Measurements from ENCODE around the gene NQO1.

Gene NQO1

GRCh38 chr16:69703638-69704037, 22.7 kb downstream of the NQO1 start:
- DNase-seq: no peak

- no peak for DNase-seq
Measured at GRCh38 chr16:69701866-69702265, 24.5 kb downstream of the NQO1 start.

GRCh38 chr16:69701452-69701851, 24.9 kb downstream of the NQO1 start:
- DNase-seq: no peak

GRCh38 chr16:69699915-69700314, 26.4 kb downstream of the NQO1 start:
- no peak for DNase-seq

DNA sequence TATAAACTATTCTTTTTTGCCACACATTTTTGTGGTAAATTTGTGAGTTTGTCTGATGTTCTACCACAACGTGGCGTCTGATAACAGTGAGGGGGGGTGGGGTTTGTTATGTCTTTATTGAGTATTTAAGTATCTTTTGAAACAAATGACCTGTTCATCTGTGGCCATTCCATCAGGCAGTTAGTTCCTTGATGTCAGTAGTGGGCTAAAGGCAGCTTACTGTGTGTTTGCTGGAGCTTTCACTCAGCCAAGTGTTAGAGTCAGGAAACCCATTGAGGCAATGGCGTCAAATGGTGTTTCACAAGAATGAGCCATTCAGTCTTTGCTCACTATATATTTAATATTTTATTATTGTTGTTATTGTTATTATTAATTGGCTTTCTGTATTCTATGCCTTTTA, 28.0 kb downstream of the NQO1 start:
- DNase-seq: peak; percentile 41

DNA sequence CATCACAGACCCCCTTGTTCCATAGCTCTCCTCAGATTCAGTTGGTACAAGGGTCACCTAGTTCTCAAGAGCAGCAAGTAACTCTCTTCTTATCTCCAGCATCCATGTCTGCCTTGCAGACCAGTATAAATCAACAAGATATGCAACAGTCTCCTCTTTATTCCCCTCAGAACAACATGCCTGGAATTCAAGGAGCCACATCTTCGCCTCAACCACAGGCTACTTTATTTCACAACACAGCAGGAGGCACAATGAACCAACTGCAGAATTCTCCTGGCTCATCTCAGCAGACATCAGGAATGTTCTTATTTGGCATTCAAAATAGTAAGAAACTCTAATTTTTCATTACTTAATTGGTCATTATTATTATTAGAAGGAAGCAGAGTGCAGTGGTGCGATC, 32.4 kb downstream of the NQO1 start:
- no peak for DNase-seq

DNA sequence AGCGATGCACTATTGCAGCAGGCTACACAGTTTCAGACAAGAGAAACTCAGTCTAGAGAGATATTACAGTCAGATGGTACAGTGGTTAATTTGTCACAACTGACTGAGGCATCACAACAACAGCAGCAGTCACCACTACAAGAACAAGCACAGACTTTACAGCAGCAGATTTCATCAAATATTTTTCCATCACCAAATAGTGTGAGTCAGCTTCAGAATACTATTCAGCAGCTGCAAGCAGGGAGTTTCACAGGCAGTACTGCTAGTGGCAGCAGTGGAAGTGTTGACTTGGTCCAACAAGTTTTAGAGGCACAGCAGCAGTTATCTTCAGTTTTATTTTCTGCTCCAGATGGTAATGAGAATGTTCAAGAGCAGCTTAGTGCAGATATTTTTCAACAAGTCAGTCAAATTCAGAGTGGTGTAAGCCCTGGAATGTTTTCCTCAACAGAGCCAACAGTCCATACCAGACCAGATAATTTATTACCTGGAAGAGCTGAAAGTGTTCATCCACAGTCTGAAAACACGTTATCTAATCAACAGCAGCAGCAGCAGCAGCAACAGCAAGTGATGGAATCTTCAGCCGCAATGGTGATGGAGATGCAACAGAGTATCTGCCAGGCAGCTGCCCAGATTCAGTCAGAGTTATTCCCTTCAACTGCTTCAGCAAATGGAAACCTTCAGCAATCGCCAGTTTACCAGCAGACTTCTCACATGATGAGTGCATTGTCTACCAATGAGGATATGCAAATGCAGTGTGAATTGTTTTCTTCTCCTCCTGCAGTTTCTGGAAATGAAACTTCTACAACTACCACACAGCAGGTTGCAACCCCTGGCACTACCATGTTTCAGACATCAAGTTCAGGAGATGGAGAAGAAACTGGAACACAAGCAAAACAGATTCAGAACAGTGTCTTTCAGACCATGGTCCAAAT, 34.1 kb downstream of the NQO1 start:
- DNase-seq: no peak

- no peak for DNase-seq
Measured at GRCh38 chr16:69688589-69688988, 37.8 kb downstream of the NQO1 start.

DNA sequence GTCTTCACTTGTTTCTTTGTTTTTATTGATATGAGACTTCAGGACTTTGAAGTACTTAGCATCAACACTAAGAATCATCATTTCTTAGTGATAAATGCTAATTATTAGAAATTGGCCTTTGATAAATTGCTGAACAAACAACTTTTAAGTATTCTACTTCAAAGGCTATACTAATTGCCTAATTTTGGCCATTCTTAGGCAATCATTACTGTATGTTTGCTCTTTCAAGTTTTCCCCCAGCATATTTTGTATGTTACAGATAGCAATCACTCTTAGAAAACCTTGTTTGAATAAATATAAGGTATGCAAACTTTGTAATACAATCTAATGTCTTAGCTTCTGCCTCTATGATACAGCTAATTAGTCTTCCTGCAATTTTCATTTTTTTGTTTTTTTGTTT, 46.0 kb downstream of the NQO1 start:
- no peak for DNase-seq

DNA sequence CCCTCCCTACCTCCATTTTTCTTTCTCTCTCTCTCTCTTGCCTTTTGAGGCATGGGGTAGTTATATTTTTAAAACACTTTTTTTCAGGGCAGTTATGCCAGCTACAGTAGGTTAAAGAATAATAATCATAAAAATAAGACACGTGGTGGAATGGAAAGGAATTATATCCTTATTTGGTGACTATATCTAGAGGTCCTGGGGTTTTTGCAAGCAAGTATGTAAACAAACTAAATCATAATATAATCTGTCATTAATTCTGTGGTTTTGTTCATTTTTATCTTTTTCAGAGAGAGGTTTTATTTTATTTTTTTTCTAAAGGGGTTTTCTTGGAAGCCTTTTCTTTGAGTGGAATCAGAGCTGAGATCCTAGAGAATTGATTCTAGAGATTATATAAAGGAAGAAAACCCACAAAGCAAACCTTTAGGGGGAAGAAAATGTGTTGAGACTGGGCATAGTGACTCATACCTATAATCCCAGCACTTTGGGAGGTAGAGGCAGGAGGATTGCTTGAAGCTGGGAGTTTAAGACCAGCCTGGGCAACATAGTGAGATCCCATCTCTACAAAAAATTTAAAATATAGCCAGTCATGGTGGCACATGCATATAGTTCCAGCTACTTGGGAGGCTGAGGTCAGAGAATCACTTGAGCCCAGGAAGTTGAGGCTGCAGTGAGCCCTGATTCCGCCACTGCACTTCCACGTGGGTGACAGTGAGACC, 53.2 kb downstream of the NQO1 start:
- DNase-seq: no peak

DNA sequence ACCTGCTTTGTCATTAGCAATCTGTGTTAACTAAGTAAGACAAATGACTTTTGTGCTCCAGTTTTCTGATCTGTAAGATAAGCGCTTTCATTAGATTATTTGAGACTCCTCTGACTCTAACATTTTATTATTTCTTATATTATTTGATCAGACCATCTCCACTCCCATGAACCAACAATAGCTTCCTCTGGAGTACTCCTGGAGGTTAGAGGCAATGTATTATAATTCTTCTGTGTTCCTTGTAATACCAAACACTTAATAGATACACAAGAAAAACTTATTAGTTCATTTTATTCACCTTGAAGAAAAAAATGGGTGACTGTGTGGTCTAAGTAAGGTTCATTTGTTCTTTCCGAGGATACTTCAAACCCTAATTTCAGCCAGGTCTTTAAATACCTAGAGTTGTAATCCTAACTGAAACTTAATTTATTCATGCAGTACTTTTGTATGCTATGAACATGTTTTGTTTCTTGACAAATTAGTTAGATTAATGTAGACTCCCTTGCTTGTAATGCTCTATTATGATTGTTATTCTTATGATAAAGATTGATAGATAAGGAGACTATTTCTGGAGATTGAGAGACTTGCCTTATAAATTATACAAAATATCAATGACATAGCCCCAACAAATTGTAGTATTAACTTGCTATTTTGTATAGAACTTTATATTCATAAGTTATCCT, 53.9 kb downstream of the NQO1 start:
- DNase-seq: no peak

DNA sequence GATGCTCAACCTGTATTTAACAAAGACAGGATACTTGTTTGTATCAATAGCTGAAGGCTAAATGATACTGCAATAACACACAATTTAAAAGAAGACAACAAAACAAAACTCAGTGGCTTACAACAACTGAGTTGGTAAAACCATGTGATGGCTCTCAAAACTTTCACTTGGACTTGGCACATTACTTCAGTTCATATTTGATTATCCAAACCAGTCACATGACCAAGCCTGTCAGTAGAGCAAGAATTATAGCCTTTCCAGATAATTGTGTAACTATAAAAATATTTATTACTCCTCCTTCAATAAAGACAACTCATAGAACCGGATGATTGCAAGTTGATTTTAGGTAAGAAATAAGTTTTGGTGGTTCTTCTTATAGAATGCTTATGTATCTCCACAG, 56.8 kb downstream of the NQO1 start:
- no peak for DNase-seq

DNA sequence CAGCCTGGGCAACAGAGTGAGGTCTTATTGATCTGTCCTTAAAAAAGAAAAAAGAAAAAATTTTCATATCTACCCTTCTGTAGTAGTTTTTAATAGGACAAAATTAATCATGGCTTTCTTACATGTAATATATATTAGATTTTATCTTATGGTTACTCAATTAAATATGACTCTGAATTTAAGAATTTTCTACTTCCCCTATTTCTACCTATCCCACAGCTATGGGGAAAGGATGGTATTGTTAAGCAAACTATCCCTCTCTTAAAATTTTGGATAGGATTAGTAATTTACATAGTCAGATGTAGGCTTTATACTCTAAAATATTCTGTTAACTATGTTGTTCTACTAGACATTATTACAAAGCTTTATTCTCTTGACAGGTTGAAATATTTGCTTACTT, 62.5 kb downstream of the NQO1 start:
- DNase-seq: no peak

DNA sequence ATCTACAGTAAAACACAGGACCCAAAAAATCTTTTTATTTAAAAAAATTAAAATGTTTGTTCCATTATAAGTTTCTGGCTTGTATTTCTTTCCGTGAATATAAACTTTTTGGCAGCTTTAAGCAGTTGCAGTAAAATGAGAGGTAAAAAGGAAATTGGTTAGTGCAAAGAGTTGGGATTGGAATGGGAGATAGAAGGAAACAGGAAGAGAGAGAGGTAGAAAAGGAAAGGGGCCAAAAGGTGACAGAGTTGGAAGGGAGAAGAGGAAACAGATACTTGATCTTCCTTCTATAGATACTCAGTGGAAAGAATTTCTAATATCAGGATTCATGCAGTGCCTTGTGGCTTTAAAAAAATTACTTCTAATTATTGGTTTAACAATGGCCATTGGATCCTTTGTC, 63.5 kb downstream of the NQO1 start:
- DNase-seq: no peak

GRCh38 chr16:69660166-69660565, 66.2 kb downstream of the NQO1 start:
- no peak for DNase-seq

Data from hematopoietic multipotent progenitor cell treated with erythropoietin and hydrocortisone succinate and interleukin-3 and kit ligand, for 6 days (in vitro differentiated cells).